ENCODE results near the gene TBX6. TPM values are rescaled to one million over a fixed set of nuclear protein-coding genes. Genes with fewer than 3 reads are reported as not detected.
A peak's percentile ranks its signal among the peaks of the same experiment; 100 is the strongest.

Gene TBX6
- total RNA-seq, 1 experiment from 2014 or later = 1.6 TPM

- H3K9ac ChIP-seq (ENCODE audit: extremely low read depth, insufficient read length, low read length) = peak overlapping the region; percentile 91
- no peak overlapping the region for H3K23ac ChIP-seq (ENCODE audit: insufficient read length, low read depth, low read length)
- no CpG with 5 or more reads among the region's 18 CpGs for WGBS (ENCODE audit: extremely low coverage, insufficient read length, low lambda C conversion rate)
- no peaks in the 10 kb centered on the region for H4K20me1 ChIP-seq (ENCODE audit: control insufficient read depth, insufficient read depth, insufficient read length)
- no peak overlapping the region for H3T11ph ChIP-seq (ENCODE audit: low read length)
- no peak for TF ChIP-seq CTCF (conservative IDR thresholded peaks at IDR 0.05)
- peaks cover 8% of the 10 kb centered on the region for H3K23me2 ChIP-seq (ENCODE audit: insufficient read length, low read depth, low read length, poor library complexity, severe bottlenecking)
- peaks cover 6% of the 10 kb centered on the region for H3K27me3 Mint-ChIP-seq (ENCODE audit: low read depth)
- peak overlapping the region; percentile 39 for H2BK120ac ChIP-seq (ENCODE audit: low read depth, low read length, poor library complexity, severe bottlenecking)
- no peaks in the 10 kb centered on the region for H3K79me1 ChIP-seq (ENCODE audit: insufficient read depth, low read depth, low read length, poor library complexity, severe bottlenecking)
- peak overlapping the region; percentile 74; the same call in 1 of the 2 replicates for H3K14ac ChIP-seq (ENCODE audit: insufficient read depth, low read length)
- peak overlapping the region; percentile 6; the same call in 1 of the 2 replicates for H3K4ac ChIP-seq (ENCODE audit: low read depth, low read length)
- no peaks in the 10 kb centered on the region for H3K4me1 ChIP-seq (ENCODE audit: insufficient read depth, low read length)
- H3K36me3 Mint-ChIP-seq (ENCODE audit: insufficient read depth in 1 of 3, low read depth in 3 of 3) = peaks cover 28 to 39% (median 29%) of the 10 kb centered on the region in 3 experiments
- no peaks in the 10 kb centered on the region for H3K27me3 ChIP-seq (ENCODE audit: insufficient read depth, low read length)
- H2BK20ac ChIP-seq (ENCODE audit: low read depth, low read length, poor library complexity, severe bottlenecking) = no peak overlapping the region
- no peak overlapping the region for H4K8ac ChIP-seq (replicated peaks; ENCODE audit: insufficient read length, low read depth, low read length)
- peak overlapping the region; percentile 50 for H3K4me2 ChIP-seq (ENCODE audit: insufficient read depth, insufficient read length, low read length)
- no peak overlapping the region for H2BK15ac ChIP-seq (ENCODE audit: low read depth, low read length)
- peak overlapping the region; percentile 92 for H3K18ac ChIP-seq (ENCODE audit: insufficient read length, low read depth, low read length)
- H2AFZ ChIP-seq (ENCODE audit: low read length) = no peak overlapping the region
- H2BK5ac ChIP-seq (ENCODE audit: insufficient read length, low read length) = no peak overlapping the region
- H3K56ac ChIP-seq (ENCODE audit: insufficient read length, low read depth, low read length) = no peak overlapping the region
- peak; percentile 92 for DNase-seq
- no peak overlapping the region for H4K91ac ChIP-seq (ENCODE audit: insufficient read length, low read depth, low read length)
- peak overlapping the region; percentile 65 to 78 for H3K4me3 Mint-ChIP-seq
- peak overlapping the region; percentile 74 for H3K27ac ChIP-seq (ENCODE audit: insufficient read length, low read depth, low read length)
- peak overlapping the region; percentile 81 for H4K5ac ChIP-seq (ENCODE audit: insufficient read length, low read depth, low read length)
- no peaks in the 10 kb centered on the region for H3K9me3 ChIP-seq (ENCODE audit: control insufficient read depth, low read depth, low read length)
- H3K27ac Mint-ChIP-seq = peak overlapping the region; percentile 97 to 99 (median 98)
- H3K9me3 Mint-ChIP-seq = peaks cover 21 to 23% of the 10 kb centered on the region in 2 experiments
- H2AK5ac ChIP-seq (ENCODE audit: insufficient read length, low read length) = no peak overlapping the region
- H3K79me2 ChIP-seq (ENCODE audit: insufficient read depth, low read length) = peaks cover 12% of the 10 kb centered on the region; the same call in 1 of the 2 replicates
- peaks cover 21% of the 10 kb centered on the region in 2 experiments for H3K4me1 Mint-ChIP-seq
- peak overlapping the region; percentile 41 for H2BK12ac ChIP-seq (ENCODE audit: insufficient read length, low read depth, low read length)
Observed at GRCh38 chr16:30096862-30097563, 5.3 kb upstream of the TBX6 start.

All from H9 (cell line).